ENCODE data around the gene CDK5RAP2.

CDK5RAP2 gene

DNA sequence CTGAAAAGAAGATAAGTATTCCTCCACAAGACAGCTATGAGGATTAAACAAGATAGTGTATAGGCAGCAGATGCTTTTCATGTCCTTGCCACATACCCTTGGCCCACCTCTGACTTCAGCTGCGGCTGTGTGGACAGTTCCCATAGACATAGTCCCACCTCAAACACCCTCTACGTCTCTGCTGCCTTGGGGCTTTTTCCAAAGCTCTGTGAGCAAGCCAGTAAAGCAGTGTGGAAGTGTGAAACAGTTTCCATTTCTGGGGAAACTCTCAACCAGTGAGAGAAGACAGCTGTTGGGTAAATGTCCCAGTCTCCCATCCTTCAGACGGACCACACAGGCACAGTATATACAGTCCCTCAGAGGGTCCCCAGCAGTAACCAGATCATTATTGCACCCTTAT is 125.5 kb downstream of the CDK5RAP2 start:
- Histone ChIP-seq H3K36me3 (replicated peaks; ENCODE audit: low read depth, low read length) (peaks cover 44% of the 10 kb centered on the region), H3K27ac (ENCODE audit: low read length) (no peak overlapping the region)

GRCh38 chr9:120453792-120454191 is 126.2 kb downstream of the CDK5RAP2 start:
- no peaks in the 10 kb centered on the region for H3K9me3 ChIP-seq (ENCODE audit: insufficient read depth, low read length)
- H3K27me3 ChIP-seq (ENCODE audit: low read depth, low read length), result no peaks in the 10 kb centered on the region
- no peak overlapping the region for H3K4me3 ChIP-seq (ENCODE audit: low read length)
- no peaks in the 10 kb centered on the region for H3K79me2 ChIP-seq (ENCODE audit: low read length)
- TF ChIP-seq CTCF (IDR thresholded peaks at IDR 0.05; ENCODE audit: low read depth, low read length) (no peak), EZH2phosphoT487 (IDR thresholded peaks at IDR 0.05; ENCODE audit: low read depth) (no peak)
- no peak overlapping the region for H3K4me2 ChIP-seq (ENCODE audit: low read length)
- no peaks in the 10 kb centered on the region for H4K20me1 ChIP-seq (ENCODE audit: insufficient read depth, low read length)
- peaks cover 40% of the 10 kb centered on the region for H3K36me3 ChIP-seq (replicated peaks; ENCODE audit: low read depth, low read length)
- H3K27ac ChIP-seq (ENCODE audit: low read length), result no peak overlapping the region
- H3K4me1 ChIP-seq (ENCODE audit: low read length), result no peaks in the 10 kb centered on the region
- no peak overlapping the region for H3K9ac ChIP-seq (ENCODE audit: low read length)
- no peak overlapping the region for H2AFZ ChIP-seq (ENCODE audit: low read depth, low read length)

More for the DNA sequence above, 125.5 kb downstream of the CDK5RAP2 start:
- no peaks in the 10 kb centered on the region for H3K9me3 ChIP-seq (ENCODE audit: insufficient read depth, low read length)
- TF ChIP-seq EZH2phosphoT487 (IDR thresholded peaks at IDR 0.05; ENCODE audit: low read depth), result no peak
- TF ChIP-seq CTCF (IDR thresholded peaks at IDR 0.05; ENCODE audit: low read depth, low read length), result no peak
- no peaks in the 10 kb centered on the region for H4K20me1 ChIP-seq (ENCODE audit: insufficient read depth, low read length)
- H3K9ac ChIP-seq (ENCODE audit: low read length), result no peak overlapping the region
- no peaks in the 10 kb centered on the region for H3K27me3 ChIP-seq (ENCODE audit: low read depth, low read length)
- no peaks in the 10 kb centered on the region for H3K79me2 ChIP-seq (ENCODE audit: low read length)
- no peak overlapping the region for H3K4me3 ChIP-seq (ENCODE audit: low read length)
- no peak overlapping the region for H2AFZ ChIP-seq (ENCODE audit: low read depth, low read length)
- no peaks in the 10 kb centered on the region for H3K4me1 ChIP-seq (ENCODE audit: low read length)
- no peak overlapping the region for H3K4me2 ChIP-seq (ENCODE audit: low read length)

- no peak for TF ChIP-seq CTCF (IDR thresholded peaks at IDR 0.05; ENCODE audit: low read depth, low read length)
- TF ChIP-seq EZH2phosphoT487 (IDR thresholded peaks at IDR 0.05; ENCODE audit: low read depth), result no peak
- Histone ChIP-seq H3K4me2 (ENCODE audit: low read length) (no peak overlapping the region), H3K27me3 (ENCODE audit: low read depth, low read length) (no peaks in the 10 kb centered on the region), H3K4me1 (ENCODE audit: low read length) (no peaks in the 10 kb centered on the region), H2AFZ (ENCODE audit: low read depth, low read length) (no peak overlapping the region), H3K79me2 (ENCODE audit: low read length) (no peaks in the 10 kb centered on the region), H4K20me1 (ENCODE audit: insufficient read depth, low read length) (no peaks in the 10 kb centered on the region), H3K9ac (ENCODE audit: low read length) (no peak overlapping the region), H3K4me3 (ENCODE audit: low read length) (no peak overlapping the region), H3K36me3 (replicated peaks; ENCODE audit: low read depth, low read length) (peaks cover 30% of the 10 kb centered on the region), H3K9me3 (ENCODE audit: insufficient read depth, low read length) (no peaks in the 10 kb centered on the region), H3K27ac (ENCODE audit: low read length) (no peak overlapping the region)
Observed at GRCh38 chr9:120452631-120453030, 127.3 kb downstream of the CDK5RAP2 start.

DNA sequence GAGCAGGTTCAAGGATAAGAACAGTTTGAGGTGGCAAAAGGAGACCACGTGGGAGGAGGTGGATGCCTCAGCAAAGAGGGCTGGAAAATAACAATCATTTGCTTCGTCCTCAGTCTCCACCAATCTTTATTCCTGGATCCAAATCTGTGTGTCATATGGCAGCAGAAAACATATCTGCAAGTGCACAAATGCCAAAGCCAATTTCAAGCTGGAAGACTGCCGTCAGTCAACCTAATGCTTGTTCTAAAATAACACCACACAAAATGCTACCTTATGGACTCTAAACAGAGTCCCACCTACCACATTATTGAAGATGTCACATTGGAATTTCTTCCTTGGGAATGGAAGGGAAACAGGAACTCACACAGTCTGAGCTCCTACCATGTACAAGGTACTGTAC is 129.1 kb downstream of the CDK5RAP2 start:
- Histone ChIP-seq H3K9me3 (ENCODE audit: insufficient read depth, low read length) (no peaks in the 10 kb centered on the region), H4K20me1 (ENCODE audit: insufficient read depth, low read length) (no peaks in the 10 kb centered on the region), H3K27me3 (ENCODE audit: low read depth, low read length) (no peaks in the 10 kb centered on the region), H3K4me1 (ENCODE audit: low read length) (no peaks in the 10 kb centered on the region), H3K27ac (ENCODE audit: low read length) (no peak overlapping the region), H3K36me3 (replicated peaks; ENCODE audit: low read depth, low read length) (peaks cover 28% of the 10 kb centered on the region), H2AFZ (ENCODE audit: low read depth, low read length) (no peak overlapping the region), H3K9ac (ENCODE audit: low read length) (no peak overlapping the region), H3K4me2 (ENCODE audit: low read length) (no peak overlapping the region), H3K79me2 (ENCODE audit: low read length) (no peaks in the 10 kb centered on the region), H3K4me3 (ENCODE audit: low read length) (no peak overlapping the region)
- TF ChIP-seq EZH2phosphoT487 (IDR thresholded peaks at IDR 0.05; ENCODE audit: low read depth) (no peak), CTCF (IDR thresholded peaks at IDR 0.05; ENCODE audit: low read depth, low read length) (no peak)
